ENCODE results near the gene BLMH. TPM values are rescaled to one million over a fixed set of nuclear protein-coding genes. Genes with fewer than 3 reads are reported as not detected.

Gene BLMH, protein sequence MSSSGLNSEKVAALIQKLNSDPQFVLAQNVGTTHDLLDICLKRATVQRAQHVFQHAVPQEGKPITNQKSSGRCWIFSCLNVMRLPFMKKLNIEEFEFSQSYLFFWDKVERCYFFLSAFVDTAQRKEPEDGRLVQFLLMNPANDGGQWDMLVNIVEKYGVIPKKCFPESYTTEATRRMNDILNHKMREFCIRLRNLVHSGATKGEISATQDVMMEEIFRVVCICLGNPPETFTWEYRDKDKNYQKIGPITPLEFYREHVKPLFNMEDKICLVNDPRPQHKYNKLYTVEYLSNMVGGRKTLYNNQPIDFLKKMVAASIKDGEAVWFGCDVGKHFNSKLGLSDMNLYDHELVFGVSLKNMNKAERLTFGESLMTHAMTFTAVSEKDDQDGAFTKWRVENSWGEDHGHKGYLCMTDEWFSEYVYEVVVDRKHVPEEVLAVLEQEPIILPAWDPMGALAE
- 5.2 and 7.0 TPM in 2 replicates for total RNA-seq

DNA sequence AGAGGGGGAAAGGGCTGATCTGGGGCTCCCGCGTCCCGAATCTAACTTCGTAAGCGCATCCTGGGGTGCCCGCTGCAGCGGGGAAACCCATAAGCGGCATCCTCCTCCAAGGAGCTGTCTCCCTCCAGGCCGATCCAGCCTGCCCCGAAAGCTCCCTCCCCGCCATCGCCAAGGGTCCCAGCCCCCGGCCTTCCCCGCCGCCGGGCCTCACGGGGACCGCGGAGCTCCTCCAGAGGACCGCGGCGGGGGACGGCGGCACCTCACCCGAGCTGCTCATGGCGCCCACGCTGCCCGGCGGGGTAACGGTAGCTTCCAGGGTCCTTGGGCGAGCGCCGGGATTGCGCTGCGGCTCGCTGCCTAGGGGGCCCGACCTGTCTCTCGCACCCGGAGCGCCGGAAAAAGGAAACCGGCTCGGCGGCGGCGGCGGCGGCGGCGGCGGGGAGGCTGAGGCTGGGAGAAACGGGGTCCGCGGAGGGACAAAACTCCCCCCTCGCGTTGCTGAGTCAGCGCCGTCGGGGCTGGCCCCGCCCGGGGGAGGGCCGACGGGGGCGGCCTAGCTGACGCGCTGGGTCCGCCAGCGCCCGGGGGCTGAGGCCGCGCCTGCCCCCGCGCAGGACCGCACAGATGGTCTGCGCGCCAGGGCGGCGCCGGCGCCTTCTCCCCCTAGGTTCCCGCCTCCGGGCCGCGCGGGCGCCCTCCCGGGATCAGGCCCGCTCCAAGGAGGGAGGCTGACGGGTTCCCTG is at the start of gene BLMH:
BLMH (minus strand) TSS at position 402 of the 743 bp plus-strand sequence; CDS start at position 277, 125 bp downstream.

DNA sequence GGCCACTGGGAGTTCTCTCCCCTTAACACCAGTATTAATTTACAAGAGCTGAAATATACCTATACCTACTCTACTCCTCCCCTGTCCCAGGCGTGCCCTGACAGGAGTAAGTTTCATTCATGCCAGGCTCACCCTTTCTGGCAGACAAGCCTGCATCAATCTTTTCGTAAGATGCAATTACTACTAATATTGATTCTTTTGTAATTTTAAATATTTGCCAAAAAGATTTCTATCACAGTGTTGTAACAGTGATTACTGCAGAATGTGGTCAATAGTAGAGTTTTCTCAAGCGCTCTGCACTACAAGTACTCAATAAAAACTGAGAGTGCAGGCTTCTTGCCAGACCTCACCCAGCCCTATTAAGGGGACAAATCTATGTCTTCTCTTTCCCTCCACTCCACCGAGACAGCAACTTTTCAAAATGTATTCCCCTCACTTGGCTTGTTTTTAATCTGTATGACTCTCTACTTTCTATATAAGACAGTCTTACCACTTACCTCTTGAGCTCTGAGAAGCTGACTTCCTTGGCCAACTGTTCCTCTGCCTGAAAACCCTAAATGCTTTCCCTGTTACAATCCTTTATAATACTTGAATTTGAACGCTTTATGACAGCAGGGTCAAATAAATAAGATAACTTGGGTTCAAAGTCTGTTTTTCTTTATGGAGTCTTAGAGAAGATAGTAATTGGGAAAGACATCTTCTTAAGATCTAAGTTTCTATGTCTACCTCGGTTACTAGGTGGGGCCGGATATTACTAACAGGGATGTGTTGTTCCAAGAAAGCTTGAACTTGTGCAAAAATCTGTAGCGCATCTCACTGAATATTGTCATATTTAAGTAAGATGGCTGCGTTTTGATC is 42.0 kb upstream of the BLMH start, which contains the start of gene TMIGD1:
TMIGD1 (minus strand) TSS at position 555 of the 858 bp plus-strand sequence. CDS start 1,924 bp downstream, outside the sequence.

DNA sequence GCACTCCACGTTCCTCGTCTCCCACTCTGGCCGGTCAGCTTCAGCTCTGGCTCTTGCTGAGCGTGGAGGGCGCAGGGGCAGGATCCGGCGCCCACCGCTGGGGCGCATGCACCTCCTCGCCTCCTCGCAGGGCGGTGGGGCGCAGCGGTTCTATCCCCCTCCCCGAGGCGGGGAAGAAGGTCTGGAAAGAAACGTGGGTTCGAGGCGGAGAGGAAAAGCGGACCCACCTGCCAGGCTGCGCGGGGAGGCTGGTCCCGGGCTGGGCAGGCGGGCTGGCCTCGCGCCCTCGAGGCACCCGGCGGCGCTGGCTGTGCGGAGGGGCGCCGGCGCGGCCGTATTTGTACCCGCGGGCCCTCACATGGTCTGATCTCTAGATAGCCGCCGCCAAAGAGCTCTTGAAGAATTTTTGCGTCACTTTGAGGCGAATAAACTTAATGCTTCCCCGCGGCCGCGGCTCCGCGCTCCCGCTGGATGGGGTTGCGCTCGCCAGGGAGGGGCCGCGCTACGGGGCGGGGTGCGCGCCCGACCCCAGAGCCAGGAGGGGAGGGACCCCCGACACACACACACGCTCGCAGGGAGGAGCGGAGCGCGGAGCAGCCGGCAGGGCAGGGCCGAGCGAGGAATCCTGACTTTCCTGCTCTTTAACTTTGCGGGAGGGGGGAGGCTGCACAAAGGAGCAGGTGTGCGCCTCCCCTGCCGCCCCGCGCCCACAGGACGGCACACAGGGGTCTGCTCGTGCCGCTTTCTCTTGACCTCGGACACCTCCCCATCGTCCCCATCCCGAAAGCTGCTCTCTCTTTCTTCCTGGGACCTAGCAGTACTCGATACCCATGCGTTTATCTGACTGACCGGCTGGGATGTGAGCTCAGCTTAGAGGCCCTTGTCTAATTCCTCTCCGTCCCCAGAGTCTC is 56.1 kb downstream of the BLMH start, which contains the start of gene SLC6A4:
SLC6A4 (minus strand) TSS at position 312 of the 911 bp plus-strand sequence. CDS start 13,739 bp downstream, outside the sequence.

Other genes starting within 250 kb of the BLMH start
- 4.2 and 5.2 TPM in 2 replicates for gene NSRP1, start 175.1 kb downstream of the BLMH start, total RNA-seq
- gene SLC6A4, start 56.2 kb downstream of the BLMH start, total RNA-seq = not detected in 2 replicates
- not detected in 2 replicates for gene TMIGD1, start 42.1 kb upstream of the BLMH start, total RNA-seq
- gene CPD, start 87.0 kb upstream of the BLMH start, total RNA-seq = 55.3 and 151 TPM in 2 replicates
- gene GOSR1, start 185.5 kb upstream of the BLMH start, total RNA-seq = 16.3 and 17.8 TPM in 2 replicates